ENCODE measurements around the gene ULBP2. TPM values are rescaled to one million over a fixed set of nuclear protein-coding genes. Genes with fewer than 3 reads are reported as not detected.
"Not testable (repeated sequence)": the region's sequence is repeated elsewhere in the genome, so short reads cannot be mapped to it uniquely, and the experiment has no call there.

Gene ULBP2
- total RNA-seq, 1 experiment from 2014 or later = not detected

DNA sequence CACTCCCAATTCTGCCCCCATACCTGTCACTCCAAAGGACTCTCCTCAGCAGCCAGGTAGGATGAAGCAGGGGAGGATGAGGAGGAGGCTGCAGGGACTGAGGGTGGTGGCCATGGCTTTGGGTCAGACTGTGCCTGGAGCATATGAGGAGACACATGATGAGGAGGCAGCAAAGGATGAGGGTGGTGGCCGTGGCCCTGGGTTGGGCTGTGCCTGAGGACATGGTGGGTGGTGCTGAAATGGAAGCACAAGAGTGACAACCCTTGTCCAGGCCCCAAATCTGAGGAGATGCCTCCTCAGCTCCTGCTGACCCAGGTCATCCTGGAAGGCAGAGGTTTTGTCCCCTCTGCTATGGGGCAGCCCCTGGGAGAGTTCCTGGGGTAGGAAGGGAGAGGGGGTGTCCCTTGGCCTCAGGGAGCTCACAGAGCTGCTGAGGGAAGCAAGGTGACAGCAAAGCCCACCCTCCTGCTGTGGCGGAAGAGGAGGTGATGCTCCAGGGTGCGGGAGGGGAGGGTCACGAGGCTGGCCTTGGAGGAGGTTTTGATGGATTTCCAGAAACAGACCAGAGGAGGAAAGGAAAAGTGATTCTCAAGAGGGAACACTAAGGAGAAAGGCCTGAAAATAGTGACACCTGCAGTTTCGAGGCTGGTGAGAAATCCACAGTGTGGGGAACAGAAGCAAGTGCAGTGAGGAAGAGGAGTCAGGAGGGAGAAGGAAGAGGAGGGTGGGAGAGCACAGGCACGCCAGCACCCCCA lies 23.5 kb upstream of the ULBP2 start:
- Histone ChIP-seq H3K4ac (ENCODE audit: low read depth, low read length) (no peak overlapping the region), H3K18ac (ENCODE audit: insufficient read length, low read depth, low read length) (no peak overlapping the region), H2AFZ (ENCODE audit: low read length) (no peak overlapping the region), H2BK12ac (ENCODE audit: insufficient read length, low read depth, low read length) (no peak overlapping the region), H3K4me2 (ENCODE audit: insufficient read depth, insufficient read length, low read length) (no peak overlapping the region), H2AK5ac (ENCODE audit: insufficient read length, low read length) (no peak overlapping the region), H3K27ac (ENCODE audit: insufficient read length, low read depth, low read length) (no peak overlapping the region), H3K4me1 (ENCODE audit: insufficient read depth, low read length) (no peaks in the 10 kb centered on the region), H3K79me2 (ENCODE audit: insufficient read depth, low read length) (no peaks in the 10 kb centered on the region), H4K20me1 (ENCODE audit: control insufficient read depth, insufficient read depth, insufficient read length) (peaks cover 2% of the 10 kb centered on the region), H3K23ac (ENCODE audit: insufficient read length, low read depth, low read length) (no peak overlapping the region), H3K27me3 (ENCODE audit: insufficient read depth, low read length) (peaks cover 24% of the 10 kb centered on the region; the same call in 1 of the 2 replicates), H3K23me2 (ENCODE audit: insufficient read length, low read depth, low read length, poor library complexity, severe bottlenecking) (peaks cover 10% of the 10 kb centered on the region), H3K56ac (ENCODE audit: insufficient read length, low read depth, low read length) (no peak overlapping the region), H4K91ac (ENCODE audit: insufficient read length, low read depth, low read length) (no peak overlapping the region), H3K9ac (ENCODE audit: extremely low read depth, insufficient read length, low read length) (no peak overlapping the region), H3K79me1 (ENCODE audit: insufficient read depth, low read depth, low read length, poor library complexity, severe bottlenecking) (no peaks in the 10 kb centered on the region), H2BK5ac (ENCODE audit: insufficient read length, low read length) (no peak overlapping the region), H2BK15ac (ENCODE audit: low read depth, low read length) (no peak overlapping the region), H2BK120ac (ENCODE audit: low read depth, low read length, poor library complexity, severe bottlenecking) (no peak overlapping the region), H3K9me3 (ENCODE audit: control insufficient read depth, low read depth, low read length) (no peaks in the 10 kb centered on the region), H3K14ac (ENCODE audit: insufficient read depth, low read length) (no peak overlapping the region; the same call in 1 of the 2 replicates), H2BK20ac (ENCODE audit: low read depth, low read length, poor library complexity, severe bottlenecking) (no peak overlapping the region), H4K8ac (replicated peaks; ENCODE audit: insufficient read length, low read depth, low read length) (no peak overlapping the region), H3T11ph (ENCODE audit: low read length) (no peak overlapping the region), H4K5ac (ENCODE audit: insufficient read length, low read depth, low read length) (no peak overlapping the region)
- H3K9me3 Mint-ChIP-seq = no peaks in the 10 kb centered on the region; a peak in 1 of 5 replicates
- TF ChIP-seq, protein P1, sequence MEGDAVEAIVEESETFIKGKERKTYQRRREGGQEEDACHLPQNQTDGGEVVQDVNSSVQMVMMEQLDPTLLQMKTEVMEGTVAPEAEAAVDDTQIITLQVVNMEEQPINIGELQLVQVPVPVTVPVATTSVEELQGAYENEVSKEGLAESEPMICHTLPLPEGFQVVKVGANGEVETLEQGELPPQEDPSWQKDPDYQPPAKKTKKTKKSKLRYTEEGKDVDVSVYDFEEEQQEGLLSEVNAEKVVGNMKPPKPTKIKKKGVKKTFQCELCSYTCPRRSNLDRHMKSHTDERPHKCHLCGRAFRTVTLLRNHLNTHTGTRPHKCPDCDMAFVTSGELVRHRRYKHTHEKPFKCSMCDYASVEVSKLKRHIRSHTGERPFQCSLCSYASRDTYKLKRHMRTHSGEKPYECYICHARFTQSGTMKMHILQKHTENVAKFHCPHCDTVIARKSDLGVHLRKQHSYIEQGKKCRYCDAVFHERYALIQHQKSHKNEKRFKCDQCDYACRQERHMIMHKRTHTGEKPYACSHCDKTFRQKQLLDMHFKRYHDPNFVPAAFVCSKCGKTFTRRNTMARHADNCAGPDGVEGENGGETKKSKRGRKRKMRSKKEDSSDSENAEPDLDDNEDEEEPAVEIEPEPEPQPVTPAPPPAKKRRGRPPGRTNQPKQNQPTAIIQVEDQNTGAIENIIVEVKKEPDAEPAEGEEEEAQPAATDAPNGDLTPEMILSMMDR (conservative IDR thresholded peaks at IDR 0.05) = no peak
- no peak for DNase-seq
- H3K27ac Mint-ChIP-seq = no peak overlapping the region; a peak in 1 of 7 replicates
- peaks cover 7 to 9% of the 10 kb centered on the region in 2 experiments for H3K4me1 Mint-ChIP-seq
- H3K27me3 Mint-ChIP-seq (ENCODE audit: low read depth) = peaks cover 75% of the 10 kb centered on the region
- no peaks in the 10 kb centered on the region; a peak in 1 of 7 replicates for H3K36me3 Mint-ChIP-seq (ENCODE audit: insufficient read depth in 1 of 3, low read depth in 3 of 3)
- no CpG with 5 or more reads among the region's 6 CpGs for WGBS (ENCODE audit: extremely low coverage, insufficient read length, low lambda C conversion rate)
- H3K4me3 Mint-ChIP-seq = no peak overlapping the region

DNA sequence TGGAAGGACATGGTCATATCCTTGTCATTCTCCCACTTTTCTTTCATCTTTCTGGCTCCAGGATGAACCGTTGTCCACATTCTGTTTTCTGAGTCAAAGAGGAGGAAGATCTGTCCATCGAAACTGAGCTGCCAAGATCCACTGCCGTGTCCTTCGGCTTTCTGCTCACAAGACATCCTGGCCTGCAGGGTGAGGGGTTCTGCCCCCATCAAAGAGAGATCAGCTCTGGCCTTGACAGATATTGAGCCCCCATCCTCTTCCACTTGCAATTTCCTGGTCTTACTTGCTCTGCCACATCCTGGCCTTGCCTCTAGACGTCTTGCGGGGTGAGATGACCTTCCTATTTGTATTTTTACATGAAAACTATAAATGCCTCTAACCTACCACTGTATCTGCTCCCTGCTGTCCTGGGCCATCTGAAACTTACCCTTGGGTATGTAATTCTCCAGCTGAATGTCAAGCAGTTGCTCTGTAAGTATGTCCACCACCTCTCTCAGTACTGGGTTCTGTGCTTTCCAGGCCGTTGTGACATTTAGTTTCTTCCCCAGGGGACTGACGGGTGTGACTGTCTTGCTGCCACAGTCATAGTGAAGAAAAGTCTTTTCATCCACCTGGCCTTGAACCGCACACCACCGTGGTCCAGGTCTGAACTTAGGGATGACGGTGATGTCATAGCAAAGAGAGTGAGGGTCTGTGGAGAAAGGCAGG lies 22.5 kb upstream of the ULBP2 start:
- not testable (repeated sequence) for H3K27ac Mint-ChIP-seq; H2BK120ac ChIP-seq (ENCODE audit: low read depth, low read length, poor library complexity, severe bottlenecking); H4K20me1 ChIP-seq (ENCODE audit: control insufficient read depth, insufficient read depth, insufficient read length); H3K56ac ChIP-seq (ENCODE audit: insufficient read length, low read depth, low read length); H3K27ac ChIP-seq (ENCODE audit: insufficient read length, low read depth, low read length); H4K8ac ChIP-seq (replicated peaks; ENCODE audit: insufficient read length, low read depth, low read length); H3K9me3 ChIP-seq (ENCODE audit: control insufficient read depth, low read depth, low read length); H3K36me3 Mint-ChIP-seq (ENCODE audit: insufficient read depth in 1 of 3, low read depth in 3 of 3); H2AK5ac ChIP-seq (ENCODE audit: insufficient read length, low read length); H3K79me2 ChIP-seq (ENCODE audit: insufficient read depth, low read length); H2BK20ac ChIP-seq (ENCODE audit: low read depth, low read length, poor library complexity, severe bottlenecking); H3K4me2 ChIP-seq (ENCODE audit: insufficient read depth, insufficient read length, low read length); H3K79me1 ChIP-seq (ENCODE audit: insufficient read depth, low read depth, low read length, poor library complexity, severe bottlenecking); H3K9ac ChIP-seq (ENCODE audit: extremely low read depth, insufficient read length, low read length); H2BK15ac ChIP-seq (ENCODE audit: low read depth, low read length); H3K9me3 Mint-ChIP-seq; H3K18ac ChIP-seq (ENCODE audit: insufficient read length, low read depth, low read length); H4K91ac ChIP-seq (ENCODE audit: insufficient read length, low read depth, low read length); H3K4me3 Mint-ChIP-seq; H2BK5ac ChIP-seq (ENCODE audit: insufficient read length, low read length); H3K23ac ChIP-seq (ENCODE audit: insufficient read length, low read depth, low read length); H3K4ac ChIP-seq (ENCODE audit: low read depth, low read length); H2AFZ ChIP-seq (ENCODE audit: low read length); H3K14ac ChIP-seq (ENCODE audit: insufficient read depth, low read length); H3K4me1 ChIP-seq (ENCODE audit: insufficient read depth, low read length); DNase-seq; H3T11ph ChIP-seq (ENCODE audit: low read length); H2BK12ac ChIP-seq (ENCODE audit: insufficient read length, low read depth, low read length); H4K5ac ChIP-seq (ENCODE audit: insufficient read length, low read depth, low read length)
- Mint-ChIP-seq H3K27me3 (ENCODE audit: low read depth) (peaks cover 75% of the 10 kb centered on the region), H3K4me1 (peaks cover 9 to 13% of the 10 kb centered on the region in 2 experiments)
- WGBS (ENCODE audit: extremely low coverage, insufficient read length, low lambda C conversion rate) = no CpG with 5 or more reads among the region's 11 CpGs
- Histone ChIP-seq H3K23me2 (ENCODE audit: insufficient read length, low read depth, low read length, poor library complexity, severe bottlenecking) (peaks cover 11% of the 10 kb centered on the region), H3K27me3 (ENCODE audit: insufficient read depth, low read length) (peaks cover 34% of the 10 kb centered on the region)

All from H9 (cell line).